ENCODE results near the gene DBNDD1. TPM values are rescaled to one million over a fixed set of nuclear protein-coding genes. Genes with fewer than 3 reads are reported as not detected.
"Not testable (repeated sequence)": the region's sequence is repeated elsewhere in the genome, so short reads cannot be mapped to it uniquely, and the experiment has no call there.

The DBNDD1 gene
- total RNA-seq, 1 donor from 2014 or later: 36.8 TPM

GRCh38 chr16:89969741-89970410 is 49.4 kb downstream of the DBNDD1 start:
- H3K9me3 Mint-ChIP-seq (ENCODE audit: unreplicated experiment): no peaks in the 10 kb centered on the region
- TF ChIP-seq CTCF (IDR thresholded peaks at IDR 0.05; ENCODE audit: unreplicated experiment): no peak
- peaks cover 31% of the 10 kb centered on the region for H3K4me1 Mint-ChIP-seq (ENCODE audit: unreplicated experiment)
- no peak overlapping the region for H3K27ac Mint-ChIP-seq (ENCODE audit: unreplicated experiment)
- H3K4me3 Mint-ChIP-seq (ENCODE audit: unreplicated experiment): peak overlapping the region; percentile 4
- H3K36me3 Mint-ChIP-seq (ENCODE audit: low read depth, unreplicated experiment): peaks cover 20% of the 10 kb centered on the region
- peaks cover 16% of the 10 kb centered on the region for H3K27me3 Mint-ChIP-seq (ENCODE audit: unreplicated experiment)
- no peak for DNase-seq (ENCODE audit: low spot score)

- not testable (repeated sequence) for H3K9me3 Mint-ChIP-seq (ENCODE audit: unreplicated experiment); DNase-seq (ENCODE audit: low spot score); H3K4me3 Mint-ChIP-seq (ENCODE audit: unreplicated experiment); H3K27ac Mint-ChIP-seq (ENCODE audit: unreplicated experiment)
- H3K36me3 Mint-ChIP-seq (ENCODE audit: low read depth, unreplicated experiment): peaks cover 22% of the 10 kb centered on the region
- H3K4me1 Mint-ChIP-seq (ENCODE audit: unreplicated experiment): peaks cover 19% of the 10 kb centered on the region
- peaks cover 16% of the 10 kb centered on the region for H3K27me3 Mint-ChIP-seq (ENCODE audit: unreplicated experiment)
Observed at GRCh38 chr16:89968074-89968473, 51.2 kb downstream of the DBNDD1 start.

GRCh38 chr16:89967436-89967835 is 51.8 kb downstream of the DBNDD1 start:
- not testable (repeated sequence) for DNase-seq (ENCODE audit: low spot score); H3K4me3 Mint-ChIP-seq (ENCODE audit: unreplicated experiment); H3K9me3 Mint-ChIP-seq (ENCODE audit: unreplicated experiment); H3K27ac Mint-ChIP-seq (ENCODE audit: unreplicated experiment)
- Mint-ChIP-seq H3K4me1 (ENCODE audit: unreplicated experiment) (peaks cover 16% of the 10 kb centered on the region), H3K36me3 (ENCODE audit: low read depth, unreplicated experiment) (peaks cover 22% of the 10 kb centered on the region), H3K27me3 (ENCODE audit: unreplicated experiment) (peaks cover 16% of the 10 kb centered on the region)

- Mint-ChIP-seq H3K9me3 (ENCODE audit: unreplicated experiment) (no peaks in the 10 kb centered on the region), H3K36me3 (ENCODE audit: low read depth, unreplicated experiment) (peaks cover 22% of the 10 kb centered on the region), H3K27ac (ENCODE audit: unreplicated experiment) (no peak overlapping the region), H3K4me3 (ENCODE audit: unreplicated experiment) (no peak overlapping the region), H3K4me1 (ENCODE audit: unreplicated experiment) (peaks cover 15% of the 10 kb centered on the region), H3K27me3 (ENCODE audit: unreplicated experiment) (peaks cover 14% of the 10 kb centered on the region)
- TF ChIP-seq CTCF (IDR thresholded peaks at IDR 0.05; ENCODE audit: unreplicated experiment): no peak
- no peak for DNase-seq (ENCODE audit: low spot score)
Observed at GRCh38 chr16:89966756-89967155, 52.5 kb downstream of the DBNDD1 start.

- TF ChIP-seq CTCF (IDR thresholded peaks at IDR 0.05; ENCODE audit: unreplicated experiment): no peak
- peaks cover 16% of the 10 kb centered on the region for H3K36me3 Mint-ChIP-seq (ENCODE audit: low read depth, unreplicated experiment)
- H3K4me3 Mint-ChIP-seq (ENCODE audit: unreplicated experiment): peak overlapping the region; percentile 47
- H3K9me3 Mint-ChIP-seq (ENCODE audit: unreplicated experiment): no peaks in the 10 kb centered on the region
- no peak overlapping the region for H3K27ac Mint-ChIP-seq (ENCODE audit: unreplicated experiment)
- peaks cover 9% of the 10 kb centered on the region for H3K27me3 Mint-ChIP-seq (ENCODE audit: unreplicated experiment)
- no peak for DNase-seq (ENCODE audit: low spot score)
- peaks cover 5% of the 10 kb centered on the region for H3K4me1 Mint-ChIP-seq (ENCODE audit: unreplicated experiment)
Observed at GRCh38 chr16:89965447-89966225, 53.6 kb downstream of the DBNDD1 start.

- H3K36me3 Mint-ChIP-seq (ENCODE audit: low read depth, unreplicated experiment): peaks cover 23% of the 10 kb centered on the region
- H3K9me3 Mint-ChIP-seq (ENCODE audit: unreplicated experiment): no peaks in the 10 kb centered on the region
- peaks cover 9% of the 10 kb centered on the region for H3K27me3 Mint-ChIP-seq (ENCODE audit: unreplicated experiment)
- no peak for DNase-seq (ENCODE audit: low spot score)
- H3K27ac Mint-ChIP-seq (ENCODE audit: unreplicated experiment): no peak overlapping the region
- H3K4me1 Mint-ChIP-seq (ENCODE audit: unreplicated experiment): no peaks in the 10 kb centered on the region
- H3K4me3 Mint-ChIP-seq (ENCODE audit: unreplicated experiment): no peak overlapping the region
- TF ChIP-seq CTCF (IDR thresholded peaks at IDR 0.05; ENCODE audit: unreplicated experiment): no peak
Observed at GRCh38 chr16:89964201-89964600, 55.1 kb downstream of the DBNDD1 start.

Measured in endothelial cell (in vitro differentiated cells).